Frontal cortex (tissue), 4 donors: ENCODE results near the gene CELF1. TPM values are rescaled to one million over a fixed set of nuclear protein-coding genes. Genes with fewer than 3 reads are reported as not detected.

ENCODE experiments used
- DNase-seq, 2 donors: peaks; one replicate each; pipeline ENCODE4 v3.0.0; 2012; ENCODE audit warnings: low spot score in 2 of 2
- FAIRE-seq: peaks from 2 replicates; lab custom pipeline; 2012; peaks lifted over from hg19 to GRCh38; lab: Jason Lieb, UNC
- total RNA-seq: library from RNA; depleted of rRNA; stranded (reverse); fragments of >200 nt; gene quantifications from one replicate; pipeline ENCODE4 v1.2.3, GENCODE V29; 2014
- donor health status: control.
- donor health status: control.
- donor health status: control.

Gene CELF1
- total RNA-seq, 1 donor from 2014 or later = 176 TPM

GRCh38 chr11:47495011-47495855, 57.7 kb downstream of the CELF1 start:
- FAIRE-seq (no peak), DNase-seq (no peak)

- no peak for DNase-seq
- no peak for FAIRE-seq
Observed at GRCh38 chr11:47489395-47489755, 63.6 kb downstream of the CELF1 start.

- DNase-seq (no peak), FAIRE-seq (no peak)
Observed at GRCh38 chr11:47488674-47489394, 64.1 kb downstream of the CELF1 start.

- FAIRE-seq (no peak), DNase-seq (no peak)
Observed at GRCh38 chr11:47488111-47488510, 64.8 kb downstream of the CELF1 start.

- FAIRE-seq = no peak
- no peak for DNase-seq
Observed at GRCh38 chr11:47487421-47487820, 65.5 kb downstream of the CELF1 start.

GRCh38 chr11:47485107-47485506, 67.8 kb downstream of the CELF1 start:
- DNase-seq (no peak), FAIRE-seq (no peak)

GRCh38 chr11:47483457-47483856, 69.5 kb downstream of the CELF1 start:
- no peak for FAIRE-seq

GRCh38 chr11:47480762-47481161, 72.2 kb downstream of the CELF1 start:
- FAIRE-seq (no peak), DNase-seq (no peak)

More at GRCh38 chr11:47483457-47483856, 69.5 kb downstream of the CELF1 start:
- DNase-seq = no peak

GRCh38 chr11:47478651-47479329, 74.1 kb downstream of the CELF1 start:
- DNase-seq = no peak
- no peak for FAIRE-seq

GRCh38 chr11:47477753-47478152, 75.2 kb downstream of the CELF1 start:
- DNase-seq (no peak), FAIRE-seq (no peak)

- DNase-seq (no peak), FAIRE-seq (no peak)
Observed at GRCh38 chr11:47477323-47477722, 75.6 kb downstream of the CELF1 start.

GRCh38 chr11:47470671-47471070, 82.3 kb downstream of the CELF1 start:
- DNase-seq (no peak), FAIRE-seq (no peak)

- FAIRE-seq = no peak
- DNase-seq = no peak
Observed at GRCh38 chr11:47469361-47470179, 83.4 kb downstream of the CELF1 start.

GRCh38 chr11:47468598-47469214, 84.2 kb downstream of the CELF1 start:
- FAIRE-seq (no peak), DNase-seq (no peak)

GRCh38 chr11:47467357-47467756, 85.6 kb downstream of the CELF1 start:
- no peak for FAIRE-seq
- no peak for DNase-seq

- DNase-seq (peak; percentile 38 to 39), FAIRE-seq (no peak)
Observed at GRCh38 chr11:47466701-47467250, 86.2 kb downstream of the CELF1 start.

GRCh38 chr11:47466201-47466600, 86.7 kb downstream of the CELF1 start:
- FAIRE-seq (no peak), DNase-seq (no peak)

GRCh38 chr11:47464483-47464882, 88.4 kb downstream of the CELF1 start:
- FAIRE-seq = no peak

GRCh38 chr11:47461876-47462275, 91.1 kb downstream of the CELF1 start:
- DNase-seq = no peak
- FAIRE-seq = no peak

More at GRCh38 chr11:47464483-47464882, 88.4 kb downstream of the CELF1 start:
- DNase-seq = no peak
